GM12801 (cell line): ENCODE results near the gene MAPKAPK5.

Experiments
- TF ChIP-seq, protein P1 (sequence below): IDR thresholded peaks from one replicate; pipeline ENCODE4 v1.5.1; 2011; ENCODE audit warnings: control low read depth; ENCODE audit not compliant: insufficient read length; ENCODE audit errors: extremely low read depth

The MAPKAPK5 gene

GRCh38 chr12:111887926-111888745 is 46.1 kb downstream of the MAPKAPK5 start:
- TF ChIP-seq, protein P1, sequence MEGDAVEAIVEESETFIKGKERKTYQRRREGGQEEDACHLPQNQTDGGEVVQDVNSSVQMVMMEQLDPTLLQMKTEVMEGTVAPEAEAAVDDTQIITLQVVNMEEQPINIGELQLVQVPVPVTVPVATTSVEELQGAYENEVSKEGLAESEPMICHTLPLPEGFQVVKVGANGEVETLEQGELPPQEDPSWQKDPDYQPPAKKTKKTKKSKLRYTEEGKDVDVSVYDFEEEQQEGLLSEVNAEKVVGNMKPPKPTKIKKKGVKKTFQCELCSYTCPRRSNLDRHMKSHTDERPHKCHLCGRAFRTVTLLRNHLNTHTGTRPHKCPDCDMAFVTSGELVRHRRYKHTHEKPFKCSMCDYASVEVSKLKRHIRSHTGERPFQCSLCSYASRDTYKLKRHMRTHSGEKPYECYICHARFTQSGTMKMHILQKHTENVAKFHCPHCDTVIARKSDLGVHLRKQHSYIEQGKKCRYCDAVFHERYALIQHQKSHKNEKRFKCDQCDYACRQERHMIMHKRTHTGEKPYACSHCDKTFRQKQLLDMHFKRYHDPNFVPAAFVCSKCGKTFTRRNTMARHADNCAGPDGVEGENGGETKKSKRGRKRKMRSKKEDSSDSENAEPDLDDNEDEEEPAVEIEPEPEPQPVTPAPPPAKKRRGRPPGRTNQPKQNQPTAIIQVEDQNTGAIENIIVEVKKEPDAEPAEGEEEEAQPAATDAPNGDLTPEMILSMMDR: no peak

DNA sequence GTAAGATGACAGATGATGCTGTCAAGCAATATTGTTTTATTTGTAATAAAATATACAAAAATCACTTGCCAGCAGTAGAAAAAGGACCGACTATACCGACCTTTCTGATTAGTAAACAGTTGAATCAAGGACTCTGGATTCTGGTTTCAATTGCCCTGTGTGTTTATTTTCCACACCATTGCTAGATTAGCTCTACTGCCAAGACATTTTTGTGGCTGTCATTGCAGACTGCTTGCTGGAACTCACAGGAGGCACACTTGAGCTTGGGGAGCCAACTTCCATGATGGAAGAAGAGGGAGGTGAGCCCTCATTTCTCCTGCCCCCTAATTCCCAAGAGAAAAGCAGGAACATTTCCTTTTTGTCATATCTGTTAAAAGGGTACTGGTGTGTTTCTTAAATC is 51.3 kb downstream of the MAPKAPK5 start:
- TF ChIP-seq, protein P1: no peak

- TF ChIP-seq, protein P1: no peak
These were observed 52.5 kb downstream of the MAPKAPK5 start for GRCh38 chr12:111894556-111894955.

GRCh38 chr12:111901182-111901581 is 59.2 kb downstream of the MAPKAPK5 start:
- TF ChIP-seq, protein P1: no peak

GRCh38 chr12:111904446-111904975 is 62.5 kb downstream of the MAPKAPK5 start:
- TF ChIP-seq, protein P1: no peak

DNA sequence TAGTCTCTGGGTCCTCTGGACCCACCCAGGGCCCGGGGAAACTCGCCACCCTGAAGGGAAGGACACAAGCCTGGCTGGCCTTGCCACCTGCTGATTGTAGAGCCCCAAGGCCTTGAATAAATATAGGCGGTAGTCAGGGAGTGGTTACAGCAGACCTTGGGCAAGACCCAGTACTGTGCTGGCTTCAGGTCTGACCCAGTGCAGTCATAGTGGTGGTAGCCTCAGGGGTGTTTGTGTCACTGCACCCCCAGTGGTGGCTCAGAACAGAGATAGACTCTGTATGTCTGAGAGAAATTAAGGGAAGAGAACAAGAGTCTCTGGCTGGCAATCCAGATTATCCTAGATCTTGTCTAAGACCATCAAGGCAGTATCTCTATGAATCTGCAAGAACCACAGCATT is 63.5 kb downstream of the MAPKAPK5 start:
- TF ChIP-seq, protein P1: no peak

GRCh38 chr12:111907740-111908139 is 65.7 kb downstream of the MAPKAPK5 start:
- TF ChIP-seq, protein P1: no peak
